Measurements from ENCODE around the gene ZFP64. TPM values are rescaled to one million over a fixed set of nuclear protein-coding genes. Genes with fewer than 3 reads are reported as not detected.

The ZFP64 gene
- total RNA-seq, 2 donors from 2014 or later, result 11.3 to 12.8 TPM

DNA sequence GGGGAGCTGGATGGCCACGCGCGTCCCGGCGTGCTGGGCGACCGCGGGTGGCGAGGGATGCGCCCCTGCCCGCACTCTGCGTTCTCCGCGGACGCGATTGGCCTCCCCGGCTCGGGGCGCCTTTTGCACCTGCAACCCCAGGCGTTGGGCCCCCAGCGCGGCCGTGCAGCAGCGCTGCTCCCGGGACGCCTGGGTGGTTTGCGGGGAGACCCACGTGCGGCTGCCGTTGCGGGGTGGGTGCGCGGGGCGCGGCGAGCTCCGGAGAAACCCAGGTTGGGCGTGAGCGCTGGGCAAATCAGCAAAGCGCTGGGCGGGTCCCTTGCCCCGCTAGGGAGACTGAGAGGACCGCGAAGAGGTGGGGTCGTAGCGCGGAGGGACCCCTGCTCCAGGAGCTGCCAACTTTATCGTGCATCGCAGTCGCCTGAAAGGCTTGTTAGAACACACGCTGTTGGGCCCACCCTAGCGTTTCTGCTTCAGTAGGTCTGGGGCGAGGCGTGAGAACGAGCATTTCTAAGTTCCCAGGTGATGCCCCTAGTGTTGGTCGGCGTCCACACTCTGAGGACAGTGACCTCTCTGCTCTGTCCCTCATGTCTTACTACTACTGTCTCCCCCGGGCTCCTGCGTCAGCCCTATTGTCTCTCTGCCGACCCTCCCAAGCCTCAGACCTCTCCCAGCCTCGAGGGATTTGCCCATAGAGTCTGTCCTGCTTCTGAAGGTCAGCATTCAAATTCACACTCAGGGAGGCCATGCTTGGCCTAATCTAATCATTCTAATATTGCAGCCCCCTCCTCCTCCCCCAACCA is 538 bp upstream of the ZFP64 start:
- peak; percentile 57 for ATAC-seq (replicated peaks)
- Mint-ChIP-seq H3K9me3 (no peaks in the 10 kb centered on the region), H3K27ac (peak overlapping the region; percentile 91), H3K27me3 (no peaks in the 10 kb centered on the region), H3K4me3 (peak overlapping the region; percentile 93), H3K36me3 (ENCODE audit: low read depth) (peaks cover 4% of the 10 kb centered on the region), H3K4me1 (peaks cover 5% of the 10 kb centered on the region)

DNA sequence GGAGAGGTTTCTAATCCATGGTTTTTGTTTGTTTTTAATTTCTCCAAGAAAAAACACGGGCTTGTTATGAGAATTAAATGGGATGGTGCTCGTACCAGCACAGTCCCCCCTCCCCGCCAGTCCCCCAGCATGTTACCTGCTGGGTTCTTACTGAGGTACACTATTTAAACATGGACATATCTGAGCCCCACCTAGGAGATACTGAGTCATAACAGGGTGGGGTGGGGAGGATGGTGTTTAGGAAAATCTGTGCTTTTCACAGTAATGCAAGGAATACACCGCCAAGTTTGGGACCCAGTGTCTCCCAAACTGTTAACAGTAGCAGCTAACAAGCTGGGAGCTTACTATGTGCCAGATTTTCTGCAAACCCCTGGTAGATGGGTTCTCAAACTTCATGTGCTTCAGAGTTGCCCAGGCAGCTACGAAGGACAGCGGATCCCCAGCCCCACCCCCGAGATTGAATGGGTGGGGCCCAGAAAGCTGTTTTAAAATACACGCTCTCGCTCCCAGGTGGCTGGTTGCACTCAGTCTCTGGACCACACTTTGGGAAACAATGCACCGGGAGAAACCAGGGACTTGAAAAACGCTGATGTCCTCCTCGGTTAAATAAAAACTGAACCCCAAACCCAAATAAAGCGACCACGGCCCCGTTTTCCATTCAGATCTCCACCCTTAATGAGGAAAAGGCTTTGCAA is 995 bp downstream of the ZFP64 start:
- H3K9me3 Mint-ChIP-seq, result no peaks in the 10 kb centered on the region
- H3K27me3 Mint-ChIP-seq, result no peaks in the 10 kb centered on the region
- peak overlapping the region; percentile 90 for H3K27ac Mint-ChIP-seq
- H3K36me3 Mint-ChIP-seq (ENCODE audit: low read depth), result peaks cover 19% of the 10 kb centered on the region
- peak; percentile 40 for ATAC-seq (replicated peaks)
- H3K4me1 Mint-ChIP-seq, result peaks cover 5% of the 10 kb centered on the region
- H3K4me3 Mint-ChIP-seq, result peak overlapping the region; percentile 93

DNA sequence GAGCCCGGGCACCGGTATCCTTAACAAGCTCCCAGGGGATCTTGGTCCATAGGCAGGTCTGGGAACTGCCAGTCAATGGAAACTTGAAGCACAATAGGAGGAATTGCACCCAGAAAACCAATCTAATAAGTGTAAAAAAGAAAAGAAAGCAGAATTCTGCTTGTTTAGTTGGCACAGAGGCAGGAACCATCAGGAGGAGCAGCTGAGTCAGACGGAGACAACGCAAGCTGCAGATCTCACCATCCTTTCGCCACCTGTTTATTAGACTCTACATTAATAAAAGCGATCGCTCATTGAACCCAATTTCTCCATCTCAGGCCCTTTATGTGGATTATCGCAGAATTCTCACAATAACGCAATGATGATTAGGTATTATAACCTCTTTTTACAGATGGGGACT is 9.8 kb downstream of the ZFP64 start:
- Mint-ChIP-seq H3K27ac (no peak overlapping the region), H3K27me3 (no peaks in the 10 kb centered on the region), H3K4me1 (peaks cover 17% of the 10 kb centered on the region), H3K9me3 (no peaks in the 10 kb centered on the region), H3K36me3 (ENCODE audit: low read depth) (peaks cover 72% of the 10 kb centered on the region), H3K4me3 (no peak overlapping the region)
- ATAC-seq (replicated peaks), result no peak

DNA sequence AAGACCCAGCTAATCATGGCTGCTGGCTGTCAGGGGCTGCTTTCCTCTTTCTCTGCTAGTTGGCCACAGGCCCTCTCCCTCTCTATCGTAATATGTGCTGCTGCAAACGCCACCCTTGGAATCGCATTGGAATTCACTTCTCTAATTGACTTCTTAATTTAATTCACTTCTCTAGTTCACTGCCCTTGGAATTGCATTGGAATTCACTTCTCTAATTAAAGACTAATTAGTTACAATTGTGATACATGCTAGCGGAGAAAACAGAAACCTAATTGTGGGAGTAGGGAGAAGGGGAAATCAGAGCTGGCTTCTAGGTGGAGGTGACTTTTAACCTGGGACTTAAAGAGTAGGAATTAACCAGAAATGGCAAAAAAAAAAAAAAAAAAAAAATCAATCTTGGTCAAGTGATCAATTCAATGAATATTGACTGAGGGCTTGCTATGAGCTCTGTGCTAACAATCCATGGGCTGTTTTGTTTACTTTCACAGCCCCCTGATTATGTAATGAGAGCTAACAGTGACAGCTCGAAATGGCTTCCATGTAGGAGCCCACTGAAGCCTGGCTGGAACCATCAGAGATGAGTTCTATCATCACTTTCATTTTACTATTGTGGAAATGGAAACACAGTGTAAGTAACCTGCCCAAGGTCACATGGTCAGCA is 11.3 kb downstream of the ZFP64 start:
- peak overlapping the region; percentile 39 for H3K27ac Mint-ChIP-seq

DNA sequence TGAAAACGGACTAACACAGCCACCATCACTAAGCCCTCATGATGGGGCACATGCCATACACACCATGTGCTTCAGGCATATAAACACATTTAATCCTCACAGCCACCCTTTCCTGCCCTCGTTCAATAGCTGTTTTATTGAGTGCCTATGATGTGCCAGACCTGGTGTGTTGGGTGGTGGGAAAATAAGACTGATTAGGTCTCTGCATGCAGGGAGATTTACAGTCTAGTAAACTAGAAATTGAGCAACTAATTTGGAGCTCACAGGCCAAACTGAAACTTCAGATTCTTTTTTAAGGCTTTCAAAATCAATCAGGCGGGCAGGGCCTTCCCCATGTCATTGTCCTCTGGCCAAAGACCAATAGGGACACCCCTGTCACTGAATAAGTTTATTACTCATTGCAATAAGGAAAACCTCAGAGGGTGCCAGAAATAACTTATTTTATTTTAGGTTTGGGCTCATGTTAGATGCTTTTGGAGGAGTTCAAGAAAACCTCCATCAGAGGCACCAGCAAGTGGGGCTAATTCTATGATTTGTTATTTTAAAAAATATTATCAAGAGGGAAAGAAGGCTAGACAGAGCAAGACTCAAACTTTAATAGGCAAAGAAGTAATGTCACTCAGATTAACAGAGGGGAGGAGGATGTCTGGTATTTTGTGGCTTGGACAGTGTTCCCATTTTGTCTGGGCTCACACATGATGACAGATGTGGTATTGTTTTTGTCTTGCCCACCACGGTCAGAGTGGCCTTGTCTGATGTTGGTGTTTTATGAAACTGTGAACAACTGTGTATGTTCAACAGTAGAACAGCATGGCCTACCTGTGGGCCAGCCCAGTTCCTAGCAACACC is 12.0 kb downstream of the ZFP64 start:
- Mint-ChIP-seq H3K9me3 (no peaks in the 10 kb centered on the region), H3K4me3 (peak overlapping the region; percentile 42), H3K4me1 (peaks cover 17% of the 10 kb centered on the region), H3K27me3 (no peaks in the 10 kb centered on the region), H3K27ac (peak overlapping the region; percentile 39), H3K36me3 (ENCODE audit: low read depth) (peaks cover 49% of the 10 kb centered on the region)
- ATAC-seq (replicated peaks), result peak; percentile 91

More for the DNA sequence above, 11.3 kb downstream of the ZFP64 start:
- H3K4me1 Mint-ChIP-seq, result peaks cover 17% of the 10 kb centered on the region
- no peak for ATAC-seq (replicated peaks)
- H3K9me3 Mint-ChIP-seq, result no peaks in the 10 kb centered on the region
- peaks cover 57% of the 10 kb centered on the region for H3K36me3 Mint-ChIP-seq (ENCODE audit: low read depth)
- H3K4me3 Mint-ChIP-seq, result peak overlapping the region; percentile 23
- H3K27me3 Mint-ChIP-seq, result no peaks in the 10 kb centered on the region

DNA sequence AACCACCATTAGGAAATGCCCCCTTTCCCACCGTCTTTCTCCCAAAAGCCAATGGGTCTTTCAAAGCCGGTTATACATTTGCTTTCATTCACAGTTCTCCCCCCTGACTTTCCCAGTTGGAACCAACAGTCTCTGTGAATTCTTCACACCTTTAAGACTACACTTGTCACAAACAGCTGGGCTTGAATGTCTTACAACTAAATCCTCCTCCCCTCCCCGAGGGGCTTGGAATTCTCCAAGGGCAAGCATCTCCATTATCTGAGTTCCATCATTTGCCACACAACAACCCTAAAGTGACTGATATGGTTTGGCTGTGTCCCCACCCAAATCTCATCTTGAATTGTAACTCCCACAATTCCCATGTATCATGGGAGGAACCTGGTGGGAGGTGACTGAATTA is 12.9 kb downstream of the ZFP64 start:
- no peaks in the 10 kb centered on the region for H3K9me3 Mint-ChIP-seq
- no peaks in the 10 kb centered on the region for H3K27me3 Mint-ChIP-seq
- peaks cover 17% of the 10 kb centered on the region for H3K4me1 Mint-ChIP-seq
- H3K4me3 Mint-ChIP-seq, result peak overlapping the region; percentile 42
- no peak for ATAC-seq (replicated peaks)
- no peak overlapping the region for H3K27ac Mint-ChIP-seq
- H3K36me3 Mint-ChIP-seq (ENCODE audit: low read depth), result peaks cover 41% of the 10 kb centered on the region

DNA sequence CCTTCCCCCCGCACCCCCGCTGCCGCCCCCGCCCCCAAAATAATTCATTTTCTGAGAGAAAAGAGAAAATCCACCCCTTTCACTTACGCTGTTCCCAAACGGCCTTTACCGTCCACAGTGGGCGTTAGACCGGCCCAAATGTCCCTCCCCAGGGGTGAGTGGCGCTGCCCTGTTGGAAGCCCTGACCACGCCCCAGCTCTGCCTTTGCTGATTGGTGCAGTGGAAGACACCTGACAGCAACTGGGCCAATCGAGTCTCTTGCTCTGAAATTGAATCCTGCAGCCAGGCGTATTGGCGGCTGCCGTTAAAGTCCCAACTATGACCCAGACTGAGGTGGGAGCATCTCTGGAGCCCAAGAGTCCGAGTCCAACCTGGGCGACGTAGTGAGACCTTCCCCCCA is 15.7 kb downstream of the ZFP64 start:
- Mint-ChIP-seq H3K36me3 (ENCODE audit: low read depth) (peaks cover 39% of the 10 kb centered on the region), H3K4me1 (peaks cover 23% of the 10 kb centered on the region), H3K4me3 (no peak overlapping the region), H3K27me3 (no peaks in the 10 kb centered on the region), H3K27ac (no peak overlapping the region), H3K9me3 (no peaks in the 10 kb centered on the region)
- ATAC-seq (replicated peaks), result no peak

DNA sequence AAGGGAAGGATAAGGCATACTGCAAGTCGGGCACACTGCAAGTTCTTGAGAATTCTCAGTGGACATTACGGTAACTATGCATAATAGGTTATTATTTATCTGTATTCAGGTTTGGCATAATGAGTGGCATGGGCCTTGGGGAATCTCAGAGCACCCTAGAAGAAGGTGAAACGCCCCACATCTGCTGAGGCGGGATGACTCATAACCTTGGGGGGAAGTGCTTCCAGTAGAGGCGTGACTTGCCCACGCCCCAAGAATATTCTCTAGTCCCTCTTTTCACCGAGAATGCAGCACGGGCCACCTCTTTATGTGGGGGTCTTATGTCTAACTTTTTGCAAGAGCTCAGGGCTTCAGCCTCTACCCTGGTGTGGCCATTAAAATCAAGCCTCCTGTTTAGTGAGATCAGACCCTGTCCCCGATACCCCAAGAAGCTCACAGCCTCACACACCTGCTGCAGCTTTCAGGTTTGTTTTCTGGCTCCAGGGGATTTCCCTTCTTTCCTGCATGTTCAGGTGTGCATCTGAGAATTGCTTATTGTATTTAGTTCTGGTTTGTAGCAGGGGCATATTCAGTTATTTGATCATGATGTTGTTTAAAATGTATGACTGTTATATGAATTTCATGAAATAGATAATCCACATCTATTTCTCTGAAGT is 19.1 kb downstream of the ZFP64 start:
- Mint-ChIP-seq H3K27me3 (no peaks in the 10 kb centered on the region), H3K36me3 (ENCODE audit: low read depth) (peaks cover 29% of the 10 kb centered on the region), H3K9me3 (no peaks in the 10 kb centered on the region), H3K4me3 (no peak overlapping the region), H3K27ac (no peak overlapping the region), H3K4me1 (peaks cover 6% of the 10 kb centered on the region)
- ATAC-seq (replicated peaks), result no peak

DNA sequence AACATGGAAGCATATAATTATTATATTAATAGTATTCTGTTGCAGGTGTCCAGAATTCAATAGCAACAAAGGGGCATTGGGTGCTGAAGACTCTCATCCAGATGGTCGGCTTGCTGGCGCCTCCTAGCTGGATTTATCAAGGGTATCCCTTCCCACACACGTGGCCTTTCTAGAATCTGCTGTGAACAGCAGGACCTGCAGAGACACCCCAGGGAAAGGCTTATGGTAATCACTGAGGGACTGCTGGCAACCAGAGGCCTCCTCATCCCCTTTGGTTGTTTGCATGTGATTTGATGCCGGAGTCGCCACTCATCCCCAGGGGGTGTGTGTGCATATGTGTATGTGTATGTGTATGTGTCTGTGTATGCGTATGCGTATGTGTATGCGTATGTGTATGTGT is 20.6 kb downstream of the ZFP64 start:
- ATAC-seq (replicated peaks), result no peak
- Mint-ChIP-seq H3K27me3 (no peaks in the 10 kb centered on the region), H3K4me3 (no peak overlapping the region), H3K36me3 (ENCODE audit: low read depth) (peaks cover 37% of the 10 kb centered on the region), H3K9me3 (no peaks in the 10 kb centered on the region), H3K27ac (no peak overlapping the region), H3K4me1 (peaks cover 6% of the 10 kb centered on the region)

DNA sequence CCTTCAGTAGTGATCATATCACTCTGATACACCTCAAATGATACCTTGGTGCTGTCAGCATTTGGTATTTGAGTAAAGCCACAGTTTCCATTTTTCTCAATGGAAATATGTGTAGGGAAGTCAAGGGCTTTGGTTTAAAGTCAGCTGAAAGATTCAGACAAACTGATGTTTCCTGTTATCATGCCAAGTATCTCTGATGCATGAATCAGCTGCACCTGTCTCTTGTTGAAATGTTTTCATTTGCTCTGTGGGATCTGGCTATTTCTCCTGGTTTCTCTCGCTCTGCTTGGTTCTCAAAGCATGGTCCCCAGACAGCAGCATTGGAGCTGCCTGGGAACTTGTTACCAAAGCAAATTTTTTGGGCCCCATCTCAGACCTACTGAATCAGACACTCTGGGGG is 23.5 kb downstream of the ZFP64 start:
- H3K4me3 Mint-ChIP-seq, result no peak overlapping the region
- H3K27ac Mint-ChIP-seq, result no peak overlapping the region
- H3K4me1 Mint-ChIP-seq, result peaks cover 6% of the 10 kb centered on the region
- no peaks in the 10 kb centered on the region for H3K27me3 Mint-ChIP-seq
- no peaks in the 10 kb centered on the region for H3K9me3 Mint-ChIP-seq
- no peak for ATAC-seq (replicated peaks)
- H3K36me3 Mint-ChIP-seq (ENCODE audit: low read depth), result peaks cover 62% of the 10 kb centered on the region

DNA sequence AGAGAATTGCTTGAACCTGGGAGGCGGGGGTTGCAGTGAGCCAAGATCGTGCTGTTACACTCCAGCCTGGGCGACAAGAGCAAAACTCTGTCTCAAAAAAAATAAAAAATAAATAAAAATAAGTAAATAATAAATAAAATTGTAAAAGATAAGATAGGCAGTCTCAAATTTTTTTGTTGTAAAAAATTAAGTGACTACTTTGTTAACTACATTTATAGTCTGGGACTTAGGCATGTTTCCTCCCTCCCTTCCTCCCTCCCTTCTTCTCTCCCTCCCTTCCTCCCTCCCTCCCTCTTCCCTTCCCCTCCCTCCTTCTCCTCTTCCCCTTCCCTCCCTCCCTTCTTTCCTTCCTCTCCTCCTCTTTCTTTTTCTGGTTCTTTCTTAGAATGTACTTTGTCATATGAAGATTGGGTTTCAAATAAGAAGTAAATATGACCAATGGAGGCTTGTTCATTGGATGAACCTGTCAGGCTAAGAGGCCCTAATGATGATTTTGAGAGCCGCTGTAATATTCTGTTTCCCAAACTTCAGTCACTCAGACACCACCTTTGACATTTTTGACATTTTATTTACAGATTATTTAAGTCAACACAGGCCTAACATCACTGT is 24.2 kb downstream of the ZFP64 start:
- H3K27ac Mint-ChIP-seq, result no peak overlapping the region
- no peak for ATAC-seq (replicated peaks)
- peaks cover 5% of the 10 kb centered on the region for H3K4me1 Mint-ChIP-seq
- no peak overlapping the region for H3K4me3 Mint-ChIP-seq
- H3K9me3 Mint-ChIP-seq, result no peaks in the 10 kb centered on the region
- peaks cover 61% of the 10 kb centered on the region for H3K36me3 Mint-ChIP-seq (ENCODE audit: low read depth)
- H3K27me3 Mint-ChIP-seq, result no peaks in the 10 kb centered on the region

DNA sequence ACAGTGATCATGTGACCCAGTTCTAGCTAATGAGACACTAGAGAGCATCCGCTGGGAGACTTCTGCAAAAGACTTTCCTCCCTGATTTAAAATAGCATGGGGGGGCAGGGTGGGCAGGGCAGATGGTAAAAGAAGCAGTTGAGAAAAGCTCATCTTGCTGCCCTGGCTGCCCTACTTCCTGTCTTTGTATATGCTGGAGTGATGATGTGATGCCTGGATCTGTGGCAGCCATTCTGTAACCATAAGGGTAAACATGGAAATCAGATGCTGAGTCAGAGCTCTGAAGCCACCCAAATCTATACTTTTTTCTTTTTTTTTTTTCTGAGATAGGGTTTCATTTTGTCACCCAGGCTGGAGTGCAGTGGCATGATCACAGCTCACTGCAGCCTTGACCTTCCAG is 25.4 kb downstream of the ZFP64 start:
- H3K36me3 Mint-ChIP-seq (ENCODE audit: low read depth), result peaks cover 61% of the 10 kb centered on the region
- ATAC-seq (replicated peaks), result peak; percentile 35
- no peak overlapping the region for H3K27ac Mint-ChIP-seq
- H3K27me3 Mint-ChIP-seq, result no peaks in the 10 kb centered on the region
- no peak overlapping the region for H3K4me3 Mint-ChIP-seq
- H3K4me1 Mint-ChIP-seq, result no peaks in the 10 kb centered on the region
- no peaks in the 10 kb centered on the region for H3K9me3 Mint-ChIP-seq

DNA sequence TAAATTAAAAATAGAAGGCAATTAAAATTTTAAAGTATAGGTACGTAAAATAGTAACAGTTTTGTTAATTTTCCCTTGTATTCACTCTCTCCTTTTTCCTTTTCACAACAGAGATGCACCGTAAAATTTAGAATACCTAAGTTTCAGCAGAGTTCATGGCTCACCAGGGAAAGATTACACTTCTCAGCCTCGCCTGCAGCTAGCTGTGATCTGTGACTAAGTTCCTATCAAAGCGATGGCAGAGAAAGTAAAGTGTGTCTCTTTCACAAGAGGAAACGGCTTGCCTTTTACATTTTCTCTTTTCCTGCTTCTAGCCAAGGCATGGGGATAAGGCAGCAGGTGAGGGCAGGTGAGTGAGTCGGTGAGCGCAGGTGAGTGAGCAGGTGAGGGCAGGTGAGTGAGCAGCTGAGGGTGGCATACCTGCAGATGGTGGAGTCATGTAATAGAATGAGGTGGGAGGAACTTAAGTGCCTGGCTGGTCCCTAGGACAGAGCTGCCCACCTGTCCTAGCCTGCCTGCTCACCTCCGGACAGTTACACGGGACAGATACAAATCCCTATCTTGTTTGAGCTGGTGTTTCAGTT is 30.9 kb downstream of the ZFP64 start:
- Mint-ChIP-seq H3K9me3 (peaks cover 3% of the 10 kb centered on the region), H3K36me3 (ENCODE audit: low read depth) (peaks cover 92% of the 10 kb centered on the region), H3K27me3 (no peaks in the 10 kb centered on the region), H3K4me1 (no peaks in the 10 kb centered on the region), H3K4me3 (no peak overlapping the region), H3K27ac (no peak overlapping the region)
- ATAC-seq (replicated peaks), result no peak
